GM12878 (cell line): ENCODE results near the gene KDM3B. TPM values are rescaled to one million over a fixed set of nuclear protein-coding genes. Genes with fewer than 3 reads are reported as not detected.

Experiments
- ATAC-seq: fragments of 200-7000 bp; cut with Tn5 transposase; 3 replicates; pipeline ENCODE4 v1.9.1; 2020; ENCODE audit warnings: mild to moderate bottlenecking, moderate library complexity
- BruUV-seq: library from RNA; stranded (reverse); fragments of 400-500 nt; replicated peaks from 2 replicates; lab custom pipeline; 2021; lab: Mats Ljungman, UMichigan
- CTCF ChIA-PET: fragments of 300-600 bp; sonication (Branson Sonifier 250); formaldehyde crosslinking; extraction: SDS; loops from one replicate; lab custom pipeline; 2021; ENCODE audit warnings: inconsistent platforms; lab: Yijun Ruan, JAX
- POLR2A ChIA-PET: fragments of 350-600 bp; formaldehyde crosslinking; extraction: SDS; loops from one replicate; lab custom pipeline; 2021; ENCODE audit warnings: inconsistent platforms; lab: Charles Lee
- RAD21 ChIA-PET: fragments of 300-600 bp; sonication (Branson Sonifier 250); formaldehyde crosslinking; loops from one replicate; lab custom pipeline; 2023; ENCODE audit warnings: antibody characterized with exemption; ENCODE audit not compliant: unreplicated experiment; lab: Charles Lee
- SMC1A ChIA-PET: fragments of 300-600 bp; sonication (Branson Sonifier 250); formaldehyde crosslinking; loops from one replicate; lab custom pipeline; 2023; ENCODE audit not compliant: unreplicated experiment, uncharacterized antibody; lab: Charles Lee
- DNase-seq: peaks from one replicate; pipeline ENCODE4 v3.0.0-alpha.2; 2011; ENCODE audit warnings: low read depth, low spot score
- FAIRE-seq: peaks from 3 replicates; lab custom pipeline; 2011; peaks lifted over from hg19 to GRCh38; lab: Jason Lieb, UNC
- H2AFZ ChIP-seq: 2 replicates; pipeline ENCODE4 v1.6.0; 2011; ENCODE audit warnings: low read depth, low read length, control low read depth; ENCODE audit not compliant: control insufficient read depth
- H3K27ac ChIP-seq: 2 replicates; pipeline ENCODE4 v1.5.1; 2011; ENCODE audit warnings: control low read depth; ENCODE audit not compliant: control insufficient read depth, insufficient read depth
- H3K27me3 ChIP-seq, 2 experiments: replicated peaks in 1 of 2; 2 replicates each; pipeline versions ENCODE4 v1.6.0 to v1.6.1; 2011; ENCODE audit warnings: low read length in 1 of 2; ENCODE audit not compliant: control insufficient read depth in 2 of 2, insufficient read depth in 2 of 2
- H3K36me3 ChIP-seq, 2 experiments: 2 replicates each; pipeline ENCODE4 v1.5.1; 2011; ENCODE audit warnings: low read length in 1 of 2; ENCODE audit not compliant: control insufficient read depth in 2 of 2, insufficient read depth in 2 of 2
- H3K4me1 ChIP-seq: 2 replicates; pipeline ENCODE4 v1.6.1; 2011; ENCODE audit warnings: mild to moderate bottlenecking, low read length, moderate library complexity, mixed read lengths; ENCODE audit not compliant: control insufficient read depth, insufficient read depth
- H3K4me2 ChIP-seq: 2 replicates; pipeline ENCODE4 v1.6.0; 2011; ENCODE audit warnings: control low read depth; ENCODE audit not compliant: control insufficient read depth, insufficient read depth
- H3K4me3 ChIP-seq: fragments of 200-600 bp; sonication (generic); 2 replicates; pipeline ENCODE4 v1.5.1; 2016
- H3K79me2 ChIP-seq: 2 replicates; pipeline ENCODE4 v1.6.0; 2011; ENCODE audit warnings: low read length; ENCODE audit not compliant: control insufficient read depth, insufficient read depth
- H3K9ac ChIP-seq: 2 replicates; pipeline ENCODE4 v1.8.0; 2011; ENCODE audit warnings: low read length, control low read depth, mixed read lengths; ENCODE audit not compliant: control insufficient read depth, insufficient read depth
- H3K9me3 ChIP-seq: replicated peaks from 3 replicates; pipeline ENCODE4 v1.5.1; 2011; ENCODE audit warnings: mild to moderate bottlenecking, low read length; ENCODE audit not compliant: control insufficient read depth, insufficient read depth
- H4K20me1 ChIP-seq: 2 replicates; pipeline ENCODE4 v1.6.0; 2011; ENCODE audit not compliant: control insufficient read depth, insufficient read depth
- DPF2 ChIP-seq: fragments of 450-650 bp; IDR thresholded peaks from 2 replicates; pipeline ENCODE4 v1.6.1; 2017; ENCODE audit warnings: mild to moderate bottlenecking
- EP300 ChIP-seq, 2 experiments: fragments of 150-350 bp in 1 of 2; IDR thresholded peaks; 2 replicates each; pipeline ENCODE4 v1.6.1; 2011 to 2012; ENCODE audit warnings: low read depth in 2 of 2, low read length in 2 of 2, borderline replicate concordance in 1 of 2, improper control_type of control experiment in 1 of 2, inconsistent platforms in 1 of 2; ENCODE audit not compliant: control insufficient read depth in 1 of 2
- HCFC1 ChIP-seq: fragments of 150-350 bp; IDR thresholded peaks from 2 replicates; pipeline ENCODE4 v1.6.1; 2014; ENCODE audit warnings: low read length
- JUNB ChIP-seq: IDR thresholded peaks from 2 replicates; pipeline ENCODE4 v1.6.1; 2016; ENCODE audit warnings: antibody characterized with exemption, mild to moderate bottlenecking
- MEF2A ChIP-seq: IDR thresholded peaks from 2 replicates; pipeline ENCODE4 v1.6.1; 2011; ENCODE audit warnings: low read depth, mild to moderate bottlenecking, low read length, moderate library complexity; ENCODE audit not compliant: insufficient read depth
- PAX5 ChIP-seq: IDR thresholded peaks from 2 replicates; pipeline ENCODE4 v1.6.1; 2011; ENCODE audit warnings: low read depth, low read length, borderline replicate concordance
- SRF ChIP-seq, 2 experiments: IDR thresholded peaks; 2 replicates each; pipeline ENCODE4 v1.6.1; 2011; ENCODE audit warnings: low read depth in 2 of 2, low read length in 2 of 2, mild to moderate bottlenecking in 1 of 2, moderate library complexity in 1 of 2
- WGBS: methylation state at CpG from one replicate; pipeline ENCODE4 v1.1.6; 2016; ENCODE audit warnings: low lambda C conversion rate; ENCODE audit not compliant: insufficient replicate concordance, insufficient coverage; ENCODE audit errors: missing lambda C conversion rate; 5-methylcytosine and 5-hydroxymethylcytosine counted together
- in situ Hi-C: fragments of 300-500 bp; cut with MboI; formaldehyde crosslinking; loops from 9 replicates; pipeline ENCODE4 v1.14.3; 2018; ENCODE audit warnings: mixed read lengths
- intact Hi-C: fragments of 100-400 bp; cut with micrococcal nuclease; formaldehyde crosslinking; loops from one replicate; pipeline ENCODE4 v1.14.2; 2022; ENCODE audit not compliant: unreplicated experiment
- polyA plus RNA-seq, 11 experiments: library from polyadenylated mRNA; depleted of rRNA in 4 of 11; unstranded in 6 of 11; stranded (reverse) in 5 of 11; fragments of >200 nt; fragmentation: Nextera tagmentation in 4 of 11; fragmentation: Illumina TruSeq in 1 of 11; extraction: Ambion mirVana in 4 of 11; extraction: Trizol in 1 of 11; gene quantifications; 1 replicate in 1 of 11; 2 replicates in 10 of 11; pipeline versions ENCODE4 v1.2.1 to v1.2.3, GENCODE V29; 2011 to 2016; ENCODE audit warnings: inconsistent platforms in 2 of 11, missing spikeins in 2 of 11, low read depth in 1 of 11
- total RNA-seq, 4 experiments: library from RNA; depleted of rRNA in 3 of 4; stranded (reverse); fragments of >200 nt in 3 of 4; fragmentation: Illumina TruSeq in 1 of 4; extraction: Trizol in 1 of 4; gene quantifications; 2 replicates each; pipeline versions ENCODE4 v1.2.1 to v1.2.3, GENCODE V29; 2013 to 2021
- TF ChIP-seq, protein P1 (sequence below): fragments of 450-650 bp; IDR thresholded peaks from 2 replicates; pipeline ENCODE4 v1.6.1; 2017; ENCODE audit warnings: antibody characterized with exemption, mild to moderate bottlenecking, moderate library complexity
- TF ChIP-seq, protein P2 (sequence below): IDR thresholded peaks from 2 replicates; pipeline ENCODE4 v1.6.1; 2011; ENCODE audit warnings: low read depth, low read length, improper control_type of control experiment, borderline replicate concordance
- TF ChIP-seq, protein P3 (sequence below): fragments of 450-650 bp; IDR thresholded peaks from 2 replicates; pipeline ENCODE4 v1.6.1; 2016; ENCODE audit warnings: mild to moderate bottlenecking

Gene KDM3B
- total and polyA plus RNA-seq, 10 of the 15 experiments (the other 5 are each of a cell fraction or from before 2014, with no cell fraction given): 8.5 to 45.7 (median 29.0) TPM

DNA sequence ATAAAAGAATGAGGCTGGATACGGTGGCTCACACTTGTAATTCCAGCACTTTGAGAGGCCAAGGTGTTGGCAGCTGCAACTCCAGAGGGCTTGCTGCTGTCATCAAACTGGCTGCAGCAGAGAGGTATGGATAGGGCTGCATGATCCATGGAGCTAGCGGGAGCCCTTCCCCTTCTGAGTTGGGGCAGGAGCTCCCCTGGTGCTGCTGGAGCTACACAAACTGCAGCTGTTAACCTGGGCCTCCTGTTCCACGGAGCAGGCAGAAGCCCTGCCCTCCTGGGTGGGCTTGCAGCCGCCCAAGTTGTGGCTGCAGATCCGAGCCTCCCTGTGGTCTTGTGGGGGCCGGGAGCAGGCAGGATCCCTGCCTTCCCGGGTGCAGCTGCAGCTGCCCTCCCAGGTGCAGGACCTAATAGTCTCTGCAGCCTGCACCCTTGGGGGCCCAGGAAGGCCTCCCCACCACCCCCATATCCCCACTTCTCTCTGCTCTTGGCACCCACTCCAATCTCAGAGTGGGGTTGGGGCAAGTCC, 36.7 kb upstream of the KDM3B start:
- 93% methylated on average over 7 of the region's 7 CpGs for WGBS
- in situ Hi-C loops (no loop called here), intact Hi-C loops (no loop called here)
- H4K20me1 ChIP-seq: no peaks in the 10 kb centered on the region
- TF ChIP-seq HCFC1: no peak
- TF ChIP-seq PAX5: no peak
- no peak for TF ChIP-seq MEF2A
- TF ChIP-seq, protein P1, sequence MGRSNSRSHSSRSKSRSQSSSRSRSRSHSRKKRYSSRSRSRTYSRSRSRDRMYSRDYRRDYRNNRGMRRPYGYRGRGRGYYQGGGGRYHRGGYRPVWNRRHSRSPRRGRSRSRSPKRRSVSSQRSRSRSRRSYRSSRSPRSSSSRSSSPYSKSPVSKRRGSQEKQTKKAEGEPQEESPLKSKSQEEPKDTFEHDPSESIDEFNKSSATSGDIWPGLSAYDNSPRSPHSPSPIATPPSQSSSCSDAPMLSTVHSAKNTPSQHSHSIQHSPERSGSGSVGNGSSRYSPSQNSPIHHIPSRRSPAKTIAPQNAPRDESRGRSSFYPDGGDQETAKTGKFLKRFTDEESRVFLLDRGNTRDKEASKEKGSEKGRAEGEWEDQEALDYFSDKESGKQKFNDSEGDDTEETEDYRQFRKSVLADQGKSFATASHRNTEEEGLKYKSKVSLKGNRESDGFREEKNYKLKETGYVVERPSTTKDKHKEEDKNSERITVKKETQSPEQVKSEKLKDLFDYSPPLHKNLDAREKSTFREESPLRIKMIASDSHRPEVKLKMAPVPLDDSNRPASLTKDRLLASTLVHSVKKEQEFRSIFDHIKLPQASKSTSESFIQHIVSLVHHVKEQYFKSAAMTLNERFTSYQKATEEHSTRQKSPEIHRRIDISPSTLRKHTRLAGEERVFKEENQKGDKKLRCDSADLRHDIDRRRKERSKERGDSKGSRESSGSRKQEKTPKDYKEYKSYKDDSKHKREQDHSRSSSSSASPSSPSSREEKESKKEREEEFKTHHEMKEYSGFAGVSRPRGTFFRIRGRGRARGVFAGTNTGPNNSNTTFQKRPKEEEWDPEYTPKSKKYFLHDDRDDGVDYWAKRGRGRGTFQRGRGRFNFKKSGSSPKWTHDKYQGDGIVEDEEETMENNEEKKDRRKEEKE: no peak
- no peak for TF ChIP-seq EP300 (IDR thresholded peaks at IDR 0.05; ENCODE audit: borderline replicate concordance in 1 of 2, control insufficient read depth in 1 of 2, low read depth in 2 of 2, low read length in 2 of 2)
- TF ChIP-seq JUNB: no peak
- no peak for TF ChIP-seq SRF (IDR thresholded peaks at IDR 0.05; ENCODE audit: low read depth in 2 of 2, low read length in 2 of 2)
- TF ChIP-seq, protein P2, sequence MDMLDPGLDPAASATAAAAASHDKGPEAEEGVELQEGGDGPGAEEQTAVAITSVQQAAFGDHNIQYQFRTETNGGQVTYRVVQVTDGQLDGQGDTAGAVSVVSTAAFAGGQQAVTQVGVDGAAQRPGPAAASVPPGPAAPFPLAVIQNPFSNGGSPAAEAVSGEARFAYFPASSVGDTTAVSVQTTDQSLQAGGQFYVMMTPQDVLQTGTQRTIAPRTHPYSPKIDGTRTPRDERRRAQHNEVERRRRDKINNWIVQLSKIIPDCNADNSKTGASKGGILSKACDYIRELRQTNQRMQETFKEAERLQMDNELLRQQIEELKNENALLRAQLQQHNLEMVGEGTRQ: no peak
- TF ChIP-seq, protein P3, sequence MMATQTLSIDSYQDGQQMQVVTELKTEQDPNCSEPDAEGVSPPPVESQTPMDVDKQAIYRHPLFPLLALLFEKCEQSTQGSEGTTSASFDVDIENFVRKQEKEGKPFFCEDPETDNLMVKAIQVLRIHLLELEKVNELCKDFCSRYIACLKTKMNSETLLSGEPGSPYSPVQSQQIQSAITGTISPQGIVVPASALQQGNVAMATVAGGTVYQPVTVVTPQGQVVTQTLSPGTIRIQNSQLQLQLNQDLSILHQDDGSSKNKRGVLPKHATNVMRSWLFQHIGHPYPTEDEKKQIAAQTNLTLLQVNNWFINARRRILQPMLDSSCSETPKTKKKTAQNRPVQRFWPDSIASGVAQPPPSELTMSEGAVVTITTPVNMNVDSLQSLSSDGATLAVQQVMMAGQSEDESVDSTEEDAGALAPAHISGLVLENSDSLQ: no peak
- no peak for TF ChIP-seq DPF2
- no peaks in the 10 kb centered on the region for H3K4me1 ChIP-seq
- H3K36me3 ChIP-seq: peaks cover 0 to 5% of the 10 kb centered on the region in 2 experiments; a peak in 2 of 4 replicates
- RAD21 ChIA-PET: no interaction called here
- CTCF ChIA-PET: no interaction called here
- SMC1A ChIA-PET: no interaction called here
- H3K79me2 ChIP-seq: no peaks in the 10 kb centered on the region
- no peak overlapping the region for H3K27ac ChIP-seq
- H2AFZ ChIP-seq: no peak overlapping the region
- H3K9me3 ChIP-seq: no peaks in the 10 kb centered on the region
- BruUV-seq: no TSS peak
- H3K27me3 ChIP-seq: no peaks in the 10 kb centered on the region
- DNase-seq: no peak
- ATAC-seq: no peak
- H3K4me3 ChIP-seq: no peak overlapping the region
- no peak overlapping the region for H3K9ac ChIP-seq
- no peak overlapping the region for H3K4me2 ChIP-seq
- no peak for FAIRE-seq
- POLR2A ChIA-PET: interaction anchor here (0.5 kb wide), 1 partner anchor 139 kb away, joined by 5 read pairs; no protein-coding TSS in a partner anchor
